Ishikawa (cell line): ENCODE results near the gene KCTD11.

Experiments used
- CEBPB ChIP-seq: IDR thresholded peaks from 2 replicates; pipeline ENCODE4 v1.6.1; 2012
- CREB1 ChIP-seq: IDR thresholded peaks from 2 replicates; pipeline ENCODE4 v1.6.1; 2012; ENCODE audit warnings: low read depth
- EGR1 ChIP-seq: IDR thresholded peaks from 2 replicates; pipeline ENCODE4 v1.6.1; 2012
- EP300 ChIP-seq: IDR thresholded peaks from 2 replicates; pipeline ENCODE4 v1.6.1; 2012; ENCODE audit warnings: borderline replicate concordance
- FOXM1 ChIP-seq: IDR thresholded peaks from 2 replicates; pipeline ENCODE4 v1.6.1; 2012; ENCODE audit warnings: low read depth, borderline replicate concordance
- MAX ChIP-seq: IDR thresholded peaks from 2 replicates; pipeline ENCODE4 v1.6.1; 2012
- NFIC ChIP-seq: IDR thresholded peaks from 2 replicates; pipeline ENCODE4 v1.6.1; 2012
- RAD21 ChIP-seq: IDR thresholded peaks from 2 replicates; pipeline ENCODE4 v1.6.1; 2012; ENCODE audit warnings: low read depth
- REST ChIP-seq: IDR thresholded peaks from 2 replicates; pipeline ENCODE4 v1.6.1; 2012; ENCODE audit warnings: low read depth, mild to moderate bottlenecking
- TAF1 ChIP-seq: IDR thresholded peaks from 2 replicates; pipeline ENCODE4 v1.6.1; 2012; ENCODE audit warnings: low read depth, mild to moderate bottlenecking
- TCF12 ChIP-seq: IDR thresholded peaks from 2 replicates; pipeline ENCODE4 v1.6.1; 2012; ENCODE audit warnings: low read depth
- TEAD4 ChIP-seq: IDR thresholded peaks from 2 replicates; pipeline ENCODE4 v1.6.1; 2012
- USF1 ChIP-seq: IDR thresholded peaks from 2 replicates; pipeline ENCODE4 v1.6.1; 2012
- YY1 ChIP-seq: IDR thresholded peaks from 2 replicates; pipeline ENCODE4 v1.6.1; 2012; ENCODE audit warnings: low read depth
- ZBTB7A ChIP-seq: IDR thresholded peaks from 2 replicates; pipeline ENCODE4 v1.6.1; 2012; ENCODE audit warnings: low read depth

The KCTD11 gene

GRCh38 chr17:7354262-7354843, 2.4 kb downstream of the KCTD11 start:
- no peak for TF ChIP-seq FOXM1
- no peak for TF ChIP-seq YY1
- no peak for TF ChIP-seq EGR1
- TF ChIP-seq NFIC: no peak
- TF ChIP-seq EP300: no peak
- no peak for TF ChIP-seq ZBTB7A
- no peak for TF ChIP-seq TCF12
- TF ChIP-seq RAD21: no peak
- TF ChIP-seq REST: no peak
- TF ChIP-seq USF1: no peak
- no peak for TF ChIP-seq TAF1
- TF ChIP-seq CEBPB: no peak
- TF ChIP-seq CREB1: no peak
- no peak for TF ChIP-seq MAX
- no peak for TF ChIP-seq TEAD4

GRCh38 chr17:7355053-7355452, 3.1 kb downstream of the KCTD11 start, which contains the start of gene TMEM95:
Gene TMEM95, plus strand, starts transcription at chr17:7355156. Its CDS starts 49 bp downstream, at chr17:7355205.
- TF ChIP-seq EP300 (no peak), USF1 (no peak), REST (no peak), CEBPB (no peak), TEAD4 (no peak)

GRCh38 chr17:7355573-7355972, 3.6 kb downstream of the KCTD11 start:
- no peak for TF ChIP-seq EGR1
- no peak for TF ChIP-seq TAF1
- TF ChIP-seq YY1: no peak
- no peak for TF ChIP-seq FOXM1

- TF ChIP-seq RAD21 (peak; percentile 96), MAX (0 out of 2 replicates have a peak, but pooled peaks have one; percentile 23), EP300 (no peak), YY1 (0 out of 2 replicates have a peak, but pooled peaks have one; percentile 31)
Measured at GRCh38 chr17:7356072-7356549, 4.1 kb downstream of the KCTD11 start.

- no peak for TF ChIP-seq CREB1
- TF ChIP-seq TEAD4: no peak
- TF ChIP-seq NFIC: no peak
Measured at GRCh38 chr17:7356756-7357155, 4.8 kb downstream of the KCTD11 start.

GRCh38 chr17:7357381-7357780, 5.4 kb downstream of the KCTD11 start:
- TF ChIP-seq TEAD4 (no peak), FOXM1 (no peak), CREB1 (no peak), EP300 (no peak), USF1 (no peak), ZBTB7A (no peak), CEBPB (no peak), NFIC (no peak), YY1 (no peak), TCF12 (no peak), TAF1 (no peak), EGR1 (no peak), MAX (no peak), RAD21 (no peak), REST (no peak)
